Gastrocnemius medialis (tissue), 4 donors: ENCODE results near the gene GUK1.

Experiments
- CTCF ChIP-seq, 5 experiments: fragments of 450-650 bp in 3 of 5; fragments of 200-600 bp in 2 of 5; sonication (generic) in 2 of 5; IDR thresholded peaks in 4 of 5; conservative IDR thresholded peaks in 1 of 5; 1 replicate in 4 of 5; 2 replicates in 1 of 5; pipeline ENCODE4 v1.5.1; 2016 to 2019; ENCODE audit warnings: antibody characterized with exemption in 5 of 5, mild to moderate bottlenecking in 3 of 5, moderate library complexity in 3 of 5
- POLR2A ChIP-seq, 2 donors: fragments of 450-650 bp; IDR thresholded peaks; one replicate each; pipeline ENCODE4 v1.6.1; 2017; ENCODE audit warnings: antibody characterized with exemption in 2 of 2, mild to moderate bottlenecking in 2 of 2, moderate library complexity in 2 of 2

- TF ChIP-seq CTCF (IDR thresholded peaks at IDR 0.05 in 4 of 5, conservative IDR thresholded peaks at IDR 0.05 in 1 of 5) (no peak), POLR2A (IDR thresholded peaks at IDR 0.05) (no peak)
Observed at GRCh38 chr1:228144193-228144992, 4.3 kb downstream of the GUK1 start.
